B cell (primary cell): ENCODE measurements around the gene MAD2L2. TPM values are rescaled to one million over a fixed set of nuclear protein-coding genes. Genes with fewer than 3 reads are reported as not detected.

ENCODE experiments used
- ATAC-seq: fragments of 200-7000 bp; cut with Tn5 transposase; one replicate; pipeline ENCODE4 v1.10.0; 2021; ENCODE audit warnings: low read depth, mild to moderate bottlenecking, moderate number of reproducible peaks, moderate library complexity
- CTCF ChIA-PET: fragments of 350-600 bp; sonication (Branson Sonifier 250); formaldehyde crosslinking; loops from one replicate; lab custom pipeline; 2021; ENCODE audit warnings: antibody characterized with exemption, inconsistent platforms; lab: Charles Lee
- POLR2A ChIA-PET: fragments of 350-600 bp; sonication (Branson Sonifier 250); formaldehyde crosslinking; loops from one replicate; lab custom pipeline; 2021; ENCODE audit warnings: antibody characterized with exemption; lab: Charles Lee
- DNase-seq: peaks from one replicate; pipeline ENCODE4 v3.0.0; 2013
- H2AFZ ChIP-seq: 2 replicates; pipeline ENCODE4 v1.6.1; 2012; ENCODE audit warnings: mild to moderate bottlenecking, low read depth, low read length; ENCODE audit not compliant: insufficient read depth, poor library complexity, severe bottlenecking
- H3K27ac ChIP-seq, 2 donors: 1 replicate in 1 of 2; 2 replicates in 1 of 2; pipeline ENCODE4 v1.5.1; 2012 to 2013; ENCODE audit warnings: low read length in 2 of 2, mild to moderate bottlenecking in 2 of 2, moderate library complexity in 1 of 2
- H3K27me3 ChIP-seq, 4 experiments: fragments of 200-600 bp in 1 of 4; sonication (generic) in 1 of 4; replicated peaks in 1 of 4; 1 replicate in 2 of 4; 2 replicates in 2 of 4; pipeline versions ENCODE4 v1.6.1 to v1.7.0; 2013 to 2016; ENCODE audit warnings: low read length in 3 of 4, mild to moderate bottlenecking in 2 of 4, mixed read lengths in 1 of 4, moderate library complexity in 1 of 4; ENCODE audit not compliant: insufficient read depth in 4 of 4, control insufficient read depth in 3 of 4; ENCODE audit errors: control extremely low read depth in 1 of 4
- H3K36me3 ChIP-seq, 2 experiments: replicated peaks in 1 of 2; 1 replicate in 1 of 2; 2 replicates in 1 of 2; pipeline versions ENCODE4 v1.6.1 to v1.7.1; 2013; ENCODE audit warnings: low read length in 1 of 2; ENCODE audit not compliant: insufficient read depth in 2 of 2, control insufficient read depth in 1 of 2; ENCODE audit errors: control extremely low read depth in 1 of 2, extremely low read depth in 1 of 2
- H3K4me1 ChIP-seq, 2 donors: fragments of 200-600 bp in 1 of 2; sonication (generic) in 1 of 2; 1 replicate in 1 of 2; 2 replicates in 1 of 2; pipeline versions ENCODE4 v1.5.1 to v1.6.1; 2013 to 2017; ENCODE audit warnings: low read length in 2 of 2; ENCODE audit not compliant: control insufficient read depth in 2 of 2, insufficient read depth in 2 of 2
- H3K4me2 ChIP-seq: replicated peaks from 2 replicates; pipeline ENCODE3; 2012; ENCODE audit warnings: mild to moderate bottlenecking, low read depth, low read length; ENCODE audit not compliant: poor library complexity, severe bottlenecking
- H3K4me3 ChIP-seq, 5 experiments: fragments of 200-600 bp in 1 of 5; sonication (generic) in 1 of 5; 1 replicate in 3 of 5; 2 replicates in 2 of 5; pipeline versions ENCODE4 v1.5.1 to v1.7.0; 2011 to 2016; ENCODE audit warnings: low read length in 4 of 5, mild to moderate bottlenecking in 4 of 5, low read depth in 2 of 5, control low read depth in 1 of 5, moderate library complexity in 1 of 5; ENCODE audit not compliant: insufficient read depth in 1 of 5; ENCODE audit errors: control extremely low read depth in 1 of 5, extremely low read depth in 1 of 5
- H3K79me2 ChIP-seq: fragments of 200-600 bp; sonication (generic); one replicate; pipeline ENCODE4 v1.6.0; 2016; ENCODE audit warnings: low read length; ENCODE audit not compliant: control insufficient read depth, insufficient read depth
- H3K9ac ChIP-seq: fragments of 200-600 bp; sonication (generic); 2 replicates; pipeline ENCODE4 v1.6.1; 2017; ENCODE audit warnings: mild to moderate bottlenecking, low read length, moderate library complexity
- H3K9me3 ChIP-seq, 3 donors: one replicate each; pipeline versions ENCODE4 v1.6.1 to v1.7.1; 2013; ENCODE audit warnings: low read length in 2 of 3; ENCODE audit not compliant: control insufficient read depth in 2 of 3, insufficient read depth in 1 of 3; ENCODE audit errors: control extremely low read depth in 1 of 3
- H4K20me1 ChIP-seq: 2 replicates; pipeline ENCODE4 v1.6.0; 2012; ENCODE audit warnings: mild to moderate bottlenecking, low read length; ENCODE audit not compliant: insufficient read depth, control insufficient read depth, poor library complexity, severe bottlenecking
- H3K27ac Mint-ChIP-seq: one replicate; pipeline ENCODE4 v1.8.0; 2021; ENCODE audit warnings: mixed read lengths
- H3K27me3 Mint-ChIP-seq: one replicate; pipeline ENCODE4 v1.8.0; 2021; ENCODE audit warnings: mixed read lengths
- H3K4me1 Mint-ChIP-seq: one replicate; pipeline ENCODE4 v1.8.0; 2021; ENCODE audit warnings: mixed read lengths
- H3K4me3 Mint-ChIP-seq: one replicate; pipeline ENCODE4 v1.8.0; 2021; ENCODE audit warnings: mixed read lengths
- H3K9me3 Mint-ChIP-seq: one replicate; pipeline ENCODE4 v1.8.0; 2022; ENCODE audit warnings: mixed read lengths; ENCODE audit not compliant: insufficient read depth
- EZH2 ChIP-seq: IDR thresholded peaks from 2 replicates; pipeline ENCODE4 v1.6.1; 2012; ENCODE audit warnings: borderline replicate concordance, low read depth, mild to moderate bottlenecking, moderate library complexity, low read length; ENCODE audit not compliant: insufficient read depth, poor library complexity, severe bottlenecking
- WGBS: methylation state at CpG from one replicate; pipeline ENCODE4 v1.1.5; 2013; ENCODE audit warnings: missing lambda C conversion rate; ENCODE audit not compliant: insufficient coverage; 5-methylcytosine and 5-hydroxymethylcytosine counted together
- intact Hi-C: fragments of 100-400 bp; cut with micrococcal nuclease; formaldehyde crosslinking; loops from one replicate; pipeline ENCODE4 v1.10.0; 2022
- polyA plus RNA-seq: library from polyadenylated mRNA; depleted of rRNA; stranded (reverse); fragments of >200 nt; gene quantifications from 2 replicates; pipeline ENCODE4 v1.2.3, GENCODE V29; 2012
- total RNA-seq, 2 donors: library from RNA; stranded (reverse); fragments of 120-200 nt in 1 of 2; gene quantifications; 1 replicate in 1 of 2; 2 replicates in 1 of 2; pipeline versions ENCODE4 v1.2.3 to v1.2.4, GENCODE V29; 2013 to 2022
- TF ChIP-seq, protein P1 (sequence below): fragments of 200-600 bp; IDR thresholded peaks from one replicate; pipeline ENCODE4 v1.8.0; 2022; ENCODE audit warnings: antibody characterized with exemption, mild to moderate bottlenecking

The MAD2L2 gene
- total and polyA plus RNA-seq, 2 donors (not counting 1 experiment from before 2014, with no cell fraction given): 29.0 to 42.2 TPM

- Histone ChIP-seq H3K9me3 (no peaks in the 10 kb centered on the region), H3K9ac (no peak overlapping the region), H2AFZ (no peak overlapping the region), H4K20me1 (no peaks in the 10 kb centered on the region), H3K27ac (no peak overlapping the region), H3K36me3 (peaks cover 0 to 26% of the 10 kb centered on the region in 2 experiments), H3K27me3 (no peaks in the 10 kb centered on the region), H3K4me2 (no peak overlapping the region), H3K4me1 (peaks cover 0 to 7% of the 10 kb centered on the region in 2 donors), H3K4me3 (no peak overlapping the region), H3K79me2 (peaks cover 8% of the 10 kb centered on the region)
- H3K27ac Mint-ChIP-seq: no peak overlapping the region
- TF ChIP-seq, protein P1, sequence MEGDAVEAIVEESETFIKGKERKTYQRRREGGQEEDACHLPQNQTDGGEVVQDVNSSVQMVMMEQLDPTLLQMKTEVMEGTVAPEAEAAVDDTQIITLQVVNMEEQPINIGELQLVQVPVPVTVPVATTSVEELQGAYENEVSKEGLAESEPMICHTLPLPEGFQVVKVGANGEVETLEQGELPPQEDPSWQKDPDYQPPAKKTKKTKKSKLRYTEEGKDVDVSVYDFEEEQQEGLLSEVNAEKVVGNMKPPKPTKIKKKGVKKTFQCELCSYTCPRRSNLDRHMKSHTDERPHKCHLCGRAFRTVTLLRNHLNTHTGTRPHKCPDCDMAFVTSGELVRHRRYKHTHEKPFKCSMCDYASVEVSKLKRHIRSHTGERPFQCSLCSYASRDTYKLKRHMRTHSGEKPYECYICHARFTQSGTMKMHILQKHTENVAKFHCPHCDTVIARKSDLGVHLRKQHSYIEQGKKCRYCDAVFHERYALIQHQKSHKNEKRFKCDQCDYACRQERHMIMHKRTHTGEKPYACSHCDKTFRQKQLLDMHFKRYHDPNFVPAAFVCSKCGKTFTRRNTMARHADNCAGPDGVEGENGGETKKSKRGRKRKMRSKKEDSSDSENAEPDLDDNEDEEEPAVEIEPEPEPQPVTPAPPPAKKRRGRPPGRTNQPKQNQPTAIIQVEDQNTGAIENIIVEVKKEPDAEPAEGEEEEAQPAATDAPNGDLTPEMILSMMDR: no peak
- no peak for TF ChIP-seq EZH2
- DNase-seq (no peak), ATAC-seq (no peak)
- intact Hi-C loops: no loop called here
- 98% methylated on average over 11 of the region's 14 CpGs for WGBS
- ChIA-PET CTCF (interaction anchor here (1.2 to 2.7 kb wide), 4 partner anchors 8 to 49 kb away, joined by 3 to 6 read pairs (median 4); partner anchors contain the start of gene FBXO6), POLR2A (interaction anchor here (1.0 kb wide), 1 partner anchor 9 kb away, joined by 3 read pairs; the partner anchor contains the start of gene MAD2L2)
- no peaks in the 10 kb centered on the region for H3K9me3 Mint-ChIP-seq
- no peak overlapping the region for H3K4me3 Mint-ChIP-seq
- H3K4me1 Mint-ChIP-seq: peaks cover 5% of the 10 kb centered on the region
- no peaks in the 10 kb centered on the region for H3K27me3 Mint-ChIP-seq
Observed at GRCh38 chr1:11671544-11672286, 9.2 kb downstream of the MAD2L2 start.

DNA sequence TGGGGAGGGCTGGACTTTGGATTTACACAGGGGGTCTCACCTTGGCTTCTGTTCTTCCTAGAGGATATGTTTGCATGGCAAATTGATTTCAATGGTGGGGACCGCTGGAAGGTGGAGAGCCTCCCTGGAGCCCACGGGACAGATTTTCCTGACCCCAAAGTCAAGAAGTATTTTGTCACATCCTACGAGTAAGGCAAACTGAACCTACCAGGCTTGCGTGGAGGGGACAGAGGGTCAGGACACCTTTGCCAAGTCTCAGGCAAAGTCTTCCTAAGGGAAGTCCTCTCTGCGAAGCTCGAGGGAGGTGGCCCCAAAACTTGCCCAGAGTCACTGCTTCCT is 9.8 kb downstream of the MAD2L2 start:
- TF ChIP-seq EZH2: no peak
- TF ChIP-seq, protein P1: no peak
- intact Hi-C loops: no loop called here
- ChIA-PET POLR2A (no interaction called here), CTCF (interaction anchor here (1.2 kb wide), 1 partner anchor 50 kb away, joined by 3 read pairs; no protein-coding TSS in a partner anchor)
- Histone ChIP-seq H3K4me2 (no peak overlapping the region), H3K4me3 (no peak overlapping the region), H3K27ac (no peak overlapping the region), H3K79me2 (peaks cover 12% of the 10 kb centered on the region), H3K36me3 (peaks cover 0 to 26% of the 10 kb centered on the region in 2 experiments), H3K9ac (no peak overlapping the region), H3K4me1 (peaks cover 0 to 7% of the 10 kb centered on the region in 2 donors), H3K27me3 (no peaks in the 10 kb centered on the region), H3K9me3 (no peaks in the 10 kb centered on the region), H4K20me1 (no peaks in the 10 kb centered on the region), H2AFZ (no peak overlapping the region)
- no peak overlapping the region for H3K4me3 Mint-ChIP-seq
- 94% methylated on average over 6 of the region's 6 CpGs for WGBS
- H3K27ac Mint-ChIP-seq: no peak overlapping the region
- peaks cover 5% of the 10 kb centered on the region for H3K4me1 Mint-ChIP-seq
- ATAC-seq (no peak), DNase-seq (no peak)
- H3K27me3 Mint-ChIP-seq: no peaks in the 10 kb centered on the region
- H3K9me3 Mint-ChIP-seq: no peaks in the 10 kb centered on the region
